Measurements from ENCODE around the gene FUT8.

DNA sequence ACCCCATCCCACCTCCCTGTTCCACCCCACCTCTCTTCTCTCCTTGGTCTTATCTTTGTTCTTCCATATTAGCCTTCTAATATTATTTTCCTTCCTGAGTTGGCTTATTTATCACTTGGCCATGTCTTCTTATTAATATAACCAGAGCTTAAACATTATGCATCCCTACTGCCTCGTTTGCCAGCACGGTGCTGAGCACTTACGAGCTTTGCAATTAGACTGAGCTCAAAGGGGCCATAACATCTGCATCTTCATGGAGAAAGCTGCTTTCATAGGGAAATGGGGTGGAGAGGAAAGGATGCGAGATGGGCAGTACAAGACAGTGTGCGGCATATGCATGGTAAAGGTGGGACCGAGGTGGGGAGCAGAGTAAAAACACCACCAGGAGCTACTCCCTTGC is 342.8 kb downstream of the FUT8 start:
- TF ChIP-seq CTCF (IDR thresholded peaks at IDR 0.05; ENCODE audit: borderline replicate concordance, extremely low read depth, low read length, poor library complexity, severe bottlenecking) = no peak
- TF ChIP-seq EZH2 (IDR thresholded peaks at IDR 0.05; ENCODE audit: borderline replicate concordance, low read depth, low read length, severe bottlenecking) = no peak

Measured in DND-41 (cell line).